Heart right ventricle (tissue), 16 donors: Measurements from ENCODE around the gene PLCB4. TPM values are rescaled to one million over a fixed set of nuclear protein-coding genes. Genes with fewer than 3 reads are reported as not detected.

Source experiments
- ATAC-seq, 8 donors: fragments of 200-7000 bp; cut with Tn5 transposase; one replicate each; pipeline ENCODE4 v1.9.1; 2020; ENCODE audit warnings: mild to moderate bottlenecking in 8 of 8, moderate library complexity in 8 of 8, moderate number of reproducible peaks in 1 of 8
- DNase-seq, 2 donors: peaks; one replicate each; pipeline ENCODE4 v3.0.0-alpha.2; 2020
- H3K27ac ChIP-seq, 10 donors: fragments of 200-600 bp; sonication (generic) in 2 of 10; one replicate each; pipeline versions ENCODE4 v1.5.0 to v1.8.0; 2020 to 2022; ENCODE audit warnings: mild to moderate bottlenecking in 3 of 10
- H3K27me3 ChIP-seq, 7 donors: fragments of 200-600 bp; one replicate each; pipeline ENCODE4 v1.8.0; 2021 to 2022; ENCODE audit warnings: mild to moderate bottlenecking in 2 of 7
- H3K36me3 ChIP-seq, 9 donors: fragments of 200-600 bp; sonication (generic) in 1 of 9; one replicate each; pipeline versions ENCODE4 v1.5.0 to v1.8.0; 2020 to 2022; ENCODE audit warnings: mild to moderate bottlenecking in 2 of 9
- H3K4me1 ChIP-seq, 9 donors: fragments of 200-600 bp; sonication (generic) in 1 of 9; one replicate each; pipeline versions ENCODE4 v1.5.0 to v1.8.0; 2020 to 2022; ENCODE audit warnings: mild to moderate bottlenecking in 4 of 9
- H3K4me3 ChIP-seq, 10 donors: fragments of 200-600 bp; sonication (generic) in 2 of 10; one replicate each; pipeline versions ENCODE4 v1.5.0 to v1.8.0; 2020 to 2022; ENCODE audit warnings: mild to moderate bottlenecking in 7 of 10, moderate library complexity in 2 of 10
- H3K9me3 ChIP-seq, 11 donors: fragments of 200-600 bp in 10 of 11; sonication (generic) in 2 of 11; one replicate each; pipeline versions ENCODE4 v1.5.0 to v1.8.0; 2013 to 2022; ENCODE audit warnings: mild to moderate bottlenecking in 2 of 11, control low read depth in 1 of 11, moderate library complexity in 1 of 11
- CTCF ChIP-seq, 9 donors: fragments of 200-600 bp; sonication (generic) in 2 of 9; IDR thresholded peaks; one replicate each; pipeline versions ENCODE4 v1.5.0 to v1.8.0; 2021 to 2022; ENCODE audit warnings: antibody characterized with exemption in 9 of 9, mild to moderate bottlenecking in 5 of 9, moderate library complexity in 1 of 9
- WGBS, 2 donors: extraction: QIAGEN DNeasy Blood & Tissue Kit; methylation state at CpG; one replicate each; pipeline ENCODE4 v1.1.7; 2013; ENCODE audit warnings: inconsistent platforms in 1 of 2; 5-methylcytosine and 5-hydroxymethylcytosine counted together
- intact Hi-C, 10 donors: fragments of 100-400 bp; cut with DNase I; formaldehyde crosslinking; loops; one replicate each; pipeline versions ENCODE4 v1.11.1 to v1.14.2; 2022
- polyA plus RNA-seq, 2 donors: library from polyadenylated mRNA; stranded (reverse); fragments of 200-250 nt; gene quantifications; one replicate each; pipeline ENCODE4 v1.2.3, GENCODE V29; 2013
- total RNA-seq, 10 donors: library from RNA; stranded (reverse); fragmentation: NEBNext Ultra II Directional in 3 of 10; extraction: Animal tissue kit (Norgen Biotek cat#: 25700) in 3 of 10; gene quantifications; one replicate each; pipeline versions ENCODE4 v1.2.1 to v1.2.4, GENCODE V29; 2021 to 2023
- donor health status: Arrhythmogenic right ventricular cardiomyopathy.
- donor health status: ischemic (EF 13 %, LVEDD 7.1; RV severe dilation, severe dysfunction).
- donor health status: healthy with polysubstance abuse.
- donor health status: DM: no; HTN: yes; CAD: no.
- donor health status: DM: no; HTN: no; CAD: no.
- donor health status: ischemic (EF 25% LVEDD 6.9; RV normal size, moderate dysfunction).
- donor health status: ischemic (EF 25% LVEDD 5.7; RV mildly dilated, moderate dysfunction).
- donor health status: healthy.
- donor health status: DM: yes; HTN: yes; CAD: no.
- donor health status: Ischemic cardiomyopathy.
- donor health status: ischemic (EF 35%, LVEDD 5.7; RV mildly dilated, moderate dysfunction).
- donor health status: nonischemic (EF 11% LVEDD 7.7; RV severe dilation, severe dysfunction).
- donor health status: DM: yes; HTN: yes; CAD: no.
- donor health status: PGD.
- donor health status: ischemic (EF 29% LVEDD 5.4; RV normal size, mild dysfunction).
- donor health status: nonischemic (EF 23%, LVEDD 6.1; RV moderate dilation, normal function).

PLCB4 gene
- total and polyA plus RNA-seq, 12 donors = 3.6 to 33.3 (median 28.4) TPM

GRCh38 chr20:9321007-9321406 lies 252.1 kb downstream of the PLCB4 start:
- TF ChIP-seq CTCF (IDR thresholded peaks at IDR 0.05) = no peak
- DNase-seq = no peak
- Histone ChIP-seq H3K27ac (peak overlapping the region in 2 of 10 donors; percentile 15 to 67), H3K36me3 (no peaks in the 10 kb centered on the region), H3K27me3 (no peaks in the 10 kb centered on the region), H3K4me1 (peaks cover 0 to 33% (median 15%) of the 10 kb centered on the region in 9 donors), H3K9me3 (no peaks in the 10 kb centered on the region), H3K4me3 (no peak overlapping the region)
- ATAC-seq = no peak
- intact Hi-C loops = no loop called here
- WGBS, 2 donors = 97% methylated on average over 2 of the region's 2 CpGs

GRCh38 chr20:9322661-9323060 lies 253.8 kb downstream of the PLCB4 start:
- DNase-seq (no peak), ATAC-seq (no peak)
- Histone ChIP-seq H3K4me1 (peaks cover 0 to 33% (median 15%) of the 10 kb centered on the region in 9 donors), H3K27me3 (no peaks in the 10 kb centered on the region), H3K36me3 (no peaks in the 10 kb centered on the region), H3K4me3 (no peak overlapping the region), H3K27ac (no peak overlapping the region), H3K9me3 (no peaks in the 10 kb centered on the region)
- 96 to 100% methylated on average over 1 of the region's 1 CpG for WGBS, 2 donors
- intact Hi-C loops = no loop called here
- no peak for TF ChIP-seq CTCF (IDR thresholded peaks at IDR 0.05)

- peak in 3 of 8 donors; percentile 29 to 42 (median 41) for ATAC-seq
- intact Hi-C loops = no loop called here
- DNase-seq = no peak
- no peaks in the 10 kb centered on the region for H3K9me3 ChIP-seq
- no peak overlapping the region for H3K27ac ChIP-seq
- peak in 5 of 9 donors; percentile 7 to 41 (median 21) for TF ChIP-seq CTCF (IDR thresholded peaks at IDR 0.05)
- H3K27me3 ChIP-seq = no peaks in the 10 kb centered on the region
- WGBS, 2 donors = 90 to 92% methylated on average over 4 of the region's 4 CpGs
- no peaks in the 10 kb centered on the region for H3K36me3 ChIP-seq
- H3K4me3 ChIP-seq = no peak overlapping the region
- H3K4me1 ChIP-seq = peaks cover 0 to 33% (median 15%) of the 10 kb centered on the region in 9 donors
Observed at GRCh38 chr20:9323622-9324021, 254.7 kb downstream of the PLCB4 start.

GRCh38 chr20:9329355-9330101 lies 260.6 kb downstream of the PLCB4 start:
- Histone ChIP-seq H3K27me3 (no peaks in the 10 kb centered on the region), H3K27ac (no peak overlapping the region), H3K9me3 (no peaks in the 10 kb centered on the region), H3K36me3 (no peaks in the 10 kb centered on the region), H3K4me3 (no peak overlapping the region), H3K4me1 (peaks cover 5 to 39% (median 19%) of the 10 kb centered on the region in 9 donors)
- intact Hi-C loops = no loop called here
- peak in 1 of 8 donors; percentile 41 for ATAC-seq
- no peak for TF ChIP-seq CTCF (IDR thresholded peaks at IDR 0.05)
- WGBS, 2 donors = 80 to 87% methylated on average over 4 of the region's 4 CpGs
- no peak for DNase-seq
